OCI-LY1 (cell line): ENCODE measurements around the gene HP.

ENCODE experiments used
- H2AFZ ChIP-seq: fragments of 200-600 bp; sonication (generic), shearing (Covaris generic); 2 replicates; pipeline ENCODE4 v1.6.0; 2014; ENCODE audit warnings: antibody characterized with exemption, mild to moderate bottlenecking, low read length
- H3F3A ChIP-seq: fragments of 200-600 bp; sonication (generic), shearing (Covaris generic); 2 replicates; pipeline ENCODE4 v1.6.0; 2014; ENCODE audit warnings: mild to moderate bottlenecking, antibody characterized with exemption, low read length, moderate library complexity; ENCODE audit not compliant: insufficient read depth
- H3K27ac ChIP-seq: fragments of 200-600 bp; sonication (generic); 2 replicates; pipeline ENCODE4 v1.5.1; 2014; ENCODE audit warnings: low read length, mixed run types, mild to moderate bottlenecking, low read depth; ENCODE audit not compliant: poor library complexity, severe bottlenecking
- H3K27me3 ChIP-seq: fragments of 200-600 bp; sonication (generic); 2 replicates; pipeline ENCODE4 v1.6.0; 2014; ENCODE audit warnings: antibody characterized with exemption, mild to moderate bottlenecking, low read length, moderate library complexity; ENCODE audit not compliant: insufficient read depth
- H3K36me3 ChIP-seq: fragments of 200-600 bp; sonication (generic); 2 replicates; pipeline ENCODE4 v1.6.1; 2014; ENCODE audit warnings: mild to moderate bottlenecking, antibody characterized with exemption, low read length, moderate library complexity, mixed read lengths; ENCODE audit not compliant: insufficient read depth
- H3K4me1 ChIP-seq: fragments of 200-600 bp; sonication (generic); 2 replicates; pipeline ENCODE4 v1.5.1; 2014; ENCODE audit warnings: mild to moderate bottlenecking, low read length, moderate library complexity; ENCODE audit not compliant: insufficient read depth, severe bottlenecking
- H3K4me2 ChIP-seq: fragments of 200-600 bp; sonication (generic), shearing (Covaris generic); 2 replicates; pipeline ENCODE4 v1.6.1; 2014; ENCODE audit warnings: low read length
- H3K4me3 ChIP-seq: fragments of 200-600 bp; sonication (generic); 2 replicates; pipeline ENCODE4 v1.5.1; 2014; ENCODE audit warnings: low read length, low read depth, mild to moderate bottlenecking, mixed read lengths; ENCODE audit not compliant: poor library complexity, severe bottlenecking
- H3K79me2 ChIP-seq: fragments of 200-600 bp; shearing (Covaris generic); 2 replicates; pipeline ENCODE4 v1.6.1; 2016; ENCODE audit warnings: mixed run types, low read length, mixed read lengths; ENCODE audit not compliant: insufficient read depth
- H3K9ac ChIP-seq: fragments of 200-600 bp; sonication (generic), shearing (Covaris generic); 2 replicates; pipeline ENCODE4 v1.6.1; 2014; ENCODE audit warnings: mild to moderate bottlenecking, low read length, mixed read lengths
- H3K9me2 ChIP-seq: fragments of 200-600 bp; sonication (generic), shearing (Covaris generic); 2 replicates; pipeline ENCODE4 v1.6.1; 2014; ENCODE audit warnings: low read depth, mild to moderate bottlenecking, low read length, mixed read lengths
- H3K9me3 ChIP-seq: fragments of 200-600 bp; shearing (Covaris generic); 2 replicates; pipeline ENCODE4 v1.6.1; 2014; ENCODE audit warnings: low read length, mixed read lengths
- H4K20me1 ChIP-seq: fragments of 200-600 bp; sonication (generic), shearing (Covaris generic); 2 replicates; pipeline ENCODE4 v1.6.0; 2016; ENCODE audit warnings: mild to moderate bottlenecking, low read length; ENCODE audit not compliant: insufficient read depth
- EZH2 ChIP-seq: fragments of 200-600 bp; sonication (generic), shearing (Covaris generic); IDR thresholded peaks from 2 replicates; pipeline ENCODE4 v1.8.0; 2017; ENCODE audit warnings: borderline replicate concordance, mixed run types, mild to moderate bottlenecking, antibody characterized with exemption, low read length, moderate library complexity, mixed read lengths
- TF ChIP-seq, protein P1 (sequence below): fragments of 200-600 bp; sonication (generic), shearing (Covaris generic); IDR thresholded peaks from 2 replicates; pipeline ENCODE4 v1.5.1; 2017; ENCODE audit warnings: mild to moderate bottlenecking, antibody characterized with exemption, low read length, moderate library complexity, mixed read lengths

Gene HP

DNA sequence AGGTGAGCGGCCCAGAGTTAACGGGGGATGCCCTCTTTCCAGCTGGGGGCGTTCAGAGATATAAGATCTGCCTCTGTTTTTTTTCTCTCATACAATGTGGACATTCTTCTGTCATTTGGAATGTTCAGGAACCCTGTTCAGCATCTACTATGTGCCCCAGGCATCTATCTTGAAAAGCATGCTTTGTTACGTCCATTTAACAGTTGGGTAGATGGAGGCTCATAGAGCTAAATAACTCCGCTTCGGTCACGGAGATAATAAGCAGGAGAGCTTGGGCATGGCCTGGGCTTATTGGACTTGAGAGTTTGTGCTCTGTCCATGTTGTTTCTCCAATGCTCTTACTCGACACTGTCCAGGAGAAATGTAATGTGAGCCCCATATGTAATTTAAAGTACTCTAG is 39.6 kb upstream of the HP start:
- Histone ChIP-seq H3K9me2 (no peaks in the 10 kb centered on the region), H3K27ac (no peak overlapping the region), H2AFZ (no peak overlapping the region), H3K79me2 (no peaks in the 10 kb centered on the region), H3F3A (no peaks in the 10 kb centered on the region), H4K20me1 (no peaks in the 10 kb centered on the region), H3K4me3 (no peak overlapping the region), H3K4me1 (peaks cover 16% of the 10 kb centered on the region), H3K9me3 (no peaks in the 10 kb centered on the region), H3K36me3 (peaks cover 35% of the 10 kb centered on the region), H3K9ac (no peak overlapping the region), H3K27me3 (no peaks in the 10 kb centered on the region), H3K4me2 (no peak overlapping the region)
- TF ChIP-seq EZH2: no peak
- TF ChIP-seq, protein P1, sequence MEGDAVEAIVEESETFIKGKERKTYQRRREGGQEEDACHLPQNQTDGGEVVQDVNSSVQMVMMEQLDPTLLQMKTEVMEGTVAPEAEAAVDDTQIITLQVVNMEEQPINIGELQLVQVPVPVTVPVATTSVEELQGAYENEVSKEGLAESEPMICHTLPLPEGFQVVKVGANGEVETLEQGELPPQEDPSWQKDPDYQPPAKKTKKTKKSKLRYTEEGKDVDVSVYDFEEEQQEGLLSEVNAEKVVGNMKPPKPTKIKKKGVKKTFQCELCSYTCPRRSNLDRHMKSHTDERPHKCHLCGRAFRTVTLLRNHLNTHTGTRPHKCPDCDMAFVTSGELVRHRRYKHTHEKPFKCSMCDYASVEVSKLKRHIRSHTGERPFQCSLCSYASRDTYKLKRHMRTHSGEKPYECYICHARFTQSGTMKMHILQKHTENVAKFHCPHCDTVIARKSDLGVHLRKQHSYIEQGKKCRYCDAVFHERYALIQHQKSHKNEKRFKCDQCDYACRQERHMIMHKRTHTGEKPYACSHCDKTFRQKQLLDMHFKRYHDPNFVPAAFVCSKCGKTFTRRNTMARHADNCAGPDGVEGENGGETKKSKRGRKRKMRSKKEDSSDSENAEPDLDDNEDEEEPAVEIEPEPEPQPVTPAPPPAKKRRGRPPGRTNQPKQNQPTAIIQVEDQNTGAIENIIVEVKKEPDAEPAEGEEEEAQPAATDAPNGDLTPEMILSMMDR: no peak

DNA sequence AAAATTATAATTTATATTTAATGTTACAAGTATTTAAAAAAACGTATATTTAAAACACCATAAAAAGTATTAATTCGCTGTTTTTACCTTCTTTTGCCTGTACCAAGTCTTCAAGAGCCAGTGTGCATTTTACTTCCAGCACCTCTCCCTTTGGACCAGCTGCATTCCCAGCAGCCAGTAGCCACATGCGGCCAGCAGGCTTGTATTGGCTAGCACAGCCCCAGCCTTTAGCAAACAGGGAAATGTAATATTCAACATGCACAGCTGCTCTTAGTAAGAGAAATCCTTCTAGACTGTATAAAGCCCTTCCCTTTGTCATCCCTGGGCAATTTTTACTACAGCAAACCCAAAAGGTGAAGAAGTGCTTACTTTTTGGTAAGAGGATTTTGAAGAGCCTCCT is 39.2 kb upstream of the HP start:
- H4K20me1 ChIP-seq: no peaks in the 10 kb centered on the region
- no peak overlapping the region for H3K4me2 ChIP-seq
- H3K4me1 ChIP-seq: peaks cover 15% of the 10 kb centered on the region
- TF ChIP-seq, protein P1: no peak
- TF ChIP-seq EZH2: no peak
- H3K27me3 ChIP-seq: no peaks in the 10 kb centered on the region
- H3K27ac ChIP-seq: no peak overlapping the region
- no peaks in the 10 kb centered on the region for H3K9me3 ChIP-seq
- H2AFZ ChIP-seq: no peak overlapping the region
- H3K4me3 ChIP-seq: no peak overlapping the region
- H3K36me3 ChIP-seq: peaks cover 35% of the 10 kb centered on the region
- H3K9ac ChIP-seq: no peak overlapping the region
- no peaks in the 10 kb centered on the region for H3K9me2 ChIP-seq
- H3K79me2 ChIP-seq: no peaks in the 10 kb centered on the region
- no peaks in the 10 kb centered on the region for H3F3A ChIP-seq

GRCh38 chr16:72018470-72018869 is 35.8 kb upstream of the HP start:
- Histone ChIP-seq H3K4me3 (no peak overlapping the region), H3F3A (no peaks in the 10 kb centered on the region), H3K9me3 (no peaks in the 10 kb centered on the region), H2AFZ (no peak overlapping the region), H3K4me1 (peaks cover 8% of the 10 kb centered on the region), H4K20me1 (no peaks in the 10 kb centered on the region), H3K27ac (no peak overlapping the region), H3K27me3 (no peaks in the 10 kb centered on the region), H3K36me3 (peaks cover 58% of the 10 kb centered on the region), H3K79me2 (no peaks in the 10 kb centered on the region), H3K9ac (no peak overlapping the region), H3K4me2 (no peak overlapping the region), H3K9me2 (no peaks in the 10 kb centered on the region)
- TF ChIP-seq EZH2: no peak
- TF ChIP-seq, protein P1: no peak
